Fibroblast of lung (primary cell): ENCODE measurements around the gene ZNF740. TPM values are rescaled to one million over a fixed set of nuclear protein-coding genes. Genes with fewer than 3 reads are reported as not detected.

Source experiments
- DNase-seq, 2 donors: peaks; one replicate each; pipeline versions ENCODE4 v3.0.0 to v3.0.0-alpha.2; 2010; ENCODE audit warnings: low read depth in 2 of 2
- H2AFZ ChIP-seq: 2 replicates; pipeline ENCODE4 v1.5.1; 2012; ENCODE audit warnings: low read length, control low read depth, inconsistent platforms
- H3K27ac ChIP-seq: 2 replicates; pipeline ENCODE4 v1.5.1; 2011; ENCODE audit warnings: low read length, control low read depth; ENCODE audit not compliant: insufficient read depth
- H3K27me3 ChIP-seq: 2 replicates; pipeline ENCODE4 v1.5.1; 2011; ENCODE audit warnings: mild to moderate bottlenecking, low read length; ENCODE audit not compliant: control insufficient read depth, insufficient read depth
- H3K36me3 ChIP-seq: 2 replicates; pipeline ENCODE4 v1.5.1; 2011; ENCODE audit warnings: low read length; ENCODE audit not compliant: control insufficient read depth, insufficient read depth
- H3K4me1 ChIP-seq: 2 replicates; pipeline ENCODE4 v1.5.1; 2011; ENCODE audit warnings: low read length; ENCODE audit not compliant: control insufficient read depth, insufficient read depth; ENCODE audit errors: extremely low read depth
- H3K4me2 ChIP-seq: 2 replicates; pipeline ENCODE4 v1.5.1; 2011; ENCODE audit warnings: low read length, control low read depth; ENCODE audit not compliant: insufficient read depth; ENCODE audit errors: extremely low read depth
- H3K4me3 ChIP-seq, 4 experiments: fragments of 200-600 bp in 1 of 4; sonication (generic) in 1 of 4; replicated peaks in 1 of 4; 2 replicates each; pipeline ENCODE4 v1.5.1; 2011 to 2016; ENCODE audit warnings: low read length in 4 of 4, low read depth in 3 of 4, mild to moderate bottlenecking in 3 of 4, control low read depth in 2 of 4, inconsistent platforms in 1 of 4, mixed read lengths in 1 of 4; ENCODE audit not compliant: insufficient read depth in 1 of 4; ENCODE audit errors: control extremely low read depth in 1 of 4
- H3K79me2 ChIP-seq: 2 replicates; pipeline ENCODE4 v1.5.1; 2012; ENCODE audit warnings: mild to moderate bottlenecking, low read length, inconsistent platforms; ENCODE audit not compliant: control insufficient read depth, insufficient read depth
- H3K9ac ChIP-seq: 2 replicates; pipeline ENCODE4 v1.5.1; 2011; ENCODE audit warnings: mild to moderate bottlenecking, low read length, control low read depth; ENCODE audit not compliant: insufficient read depth
- H3K9me3 ChIP-seq: 2 replicates; pipeline ENCODE4 v1.5.1; 2012; ENCODE audit warnings: low read depth, low read length; ENCODE audit not compliant: control insufficient read depth, insufficient read depth
- H4K20me1 ChIP-seq: 2 replicates; pipeline ENCODE4 v1.5.1; 2011; ENCODE audit warnings: low read length; ENCODE audit not compliant: control insufficient read depth, insufficient read depth; ENCODE audit errors: extremely low read depth
- CTCF ChIP-seq, 2 donors: IDR thresholded peaks in 1 of 2; conservative IDR thresholded peaks in 1 of 2; 1 replicate in 1 of 2; 2 replicates in 1 of 2; pipeline ENCODE4 v1.5.1; 2011 to 2012; ENCODE audit warnings: low read length in 2 of 2, control low read depth in 1 of 2, inconsistent platforms in 1 of 2, low read depth in 1 of 2, mild to moderate bottlenecking in 1 of 2
- EZH2 ChIP-seq: IDR thresholded peaks from 2 replicates; pipeline ENCODE4 v1.5.1; 2012; ENCODE audit warnings: low read length, control low read depth, mild to moderate bottlenecking; ENCODE audit errors: missing control alignments
- polyA plus RNA-seq, 2 donors: library from polyadenylated mRNA; depleted of rRNA in 1 of 2; stranded (reverse) in 1 of 2; unstranded in 1 of 2; fragments of >200 nt; gene quantifications; 2 replicates each; pipeline ENCODE4 v1.2.1, GENCODE V29; 2011 to 2012; ENCODE audit warnings: missing spikeins in 1 of 2
- total RNA-seq: library from RNA; depleted of rRNA; stranded (reverse); fragments of >200 nt; gene quantifications from 2 replicates; pipeline ENCODE4 v1.2.1, GENCODE V29; 2014

Gene ZNF740
- total and polyA plus RNA-seq, 2 donors (not counting 1 experiment from before 2014, with no cell fraction given), result 10.6 to 16.8 TPM

- H3K27me3 ChIP-seq, result no peaks in the 10 kb centered on the region
- H3K79me2 ChIP-seq, result peaks cover 43% of the 10 kb centered on the region
- TF ChIP-seq EZH2, result no peak
- TF ChIP-seq CTCF (conservative IDR thresholded peaks at IDR 0.05 in 1 of 2, IDR thresholded peaks at IDR 0.05 in 1 of 2; ENCODE audit: low read depth in 1 of 2, low read length in 2 of 2), result no peak
- H3K4me1 ChIP-seq, result peaks cover 41% of the 10 kb centered on the region
- H3K27ac ChIP-seq, result peak overlapping the region; percentile 78
- peak overlapping the region; percentile 30 for H2AFZ ChIP-seq
- H3K36me3 ChIP-seq, result peaks cover 9% of the 10 kb centered on the region
- peak overlapping the region; percentile 83 to 97 (median 92) for H3K4me3 ChIP-seq
- no peaks in the 10 kb centered on the region for H4K20me1 ChIP-seq
- DNase-seq, result peak; percentile 52 to 73
- peak overlapping the region; percentile 65 for H3K9ac ChIP-seq
- peak overlapping the region; percentile 76 for H3K4me2 ChIP-seq
- no peaks in the 10 kb centered on the region for H3K9me3 ChIP-seq
Measured at GRCh38 chr12:53219292-53219955, 38.9 kb downstream of the ZNF740 start.

DNA sequence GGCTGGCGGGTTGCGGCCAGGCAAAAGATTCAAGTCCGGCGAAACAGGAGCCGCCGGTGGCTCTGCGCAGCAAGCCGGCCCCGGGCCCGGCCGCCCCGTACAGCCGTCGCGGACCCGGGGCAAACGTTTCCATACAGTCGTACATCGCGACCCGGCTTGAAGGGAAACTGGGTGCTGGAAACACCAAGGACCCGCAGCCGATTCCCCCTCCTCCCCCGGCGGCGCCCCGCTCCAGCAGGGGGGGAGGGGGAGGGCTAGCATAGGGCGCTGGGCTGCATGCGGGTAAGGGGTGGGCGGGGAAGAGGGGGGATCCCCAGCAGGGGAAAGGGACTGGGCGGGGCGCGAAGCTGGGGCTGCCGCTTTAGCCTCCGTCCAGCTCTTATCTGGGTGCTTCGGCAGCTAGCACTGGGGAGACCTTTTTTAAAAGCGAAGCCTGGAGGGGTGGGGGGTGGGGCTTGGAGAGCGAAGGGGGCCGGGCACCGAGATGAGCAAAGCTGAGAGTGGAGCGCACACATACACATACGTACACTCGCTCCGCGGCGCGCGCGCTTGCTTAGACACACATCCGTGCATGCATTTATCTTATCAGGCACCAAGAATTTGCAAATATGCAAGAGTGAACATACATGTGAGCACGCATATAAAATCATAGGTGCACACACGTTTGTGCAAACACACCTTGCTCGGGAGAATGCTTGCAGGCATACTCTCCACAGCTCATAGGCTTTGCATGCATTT, 39.6 kb downstream of the ZNF740 start:
- Histone ChIP-seq H3K4me3 (peak overlapping the region; percentile 83 to 97 (median 92)), H2AFZ (peak overlapping the region; percentile 20), H4K20me1 (no peaks in the 10 kb centered on the region), H3K9me3 (no peaks in the 10 kb centered on the region), H3K4me1 (peaks cover 43% of the 10 kb centered on the region), H3K27me3 (no peaks in the 10 kb centered on the region), H3K79me2 (peaks cover 41% of the 10 kb centered on the region), H3K4me2 (peak overlapping the region; percentile 100), H3K27ac (peak overlapping the region; percentile 78), H3K9ac (peak overlapping the region; percentile 65), H3K36me3 (peaks cover 6% of the 10 kb centered on the region)
- TF ChIP-seq CTCF (conservative IDR thresholded peaks at IDR 0.05 in 1 of 2, IDR thresholded peaks at IDR 0.05 in 1 of 2; ENCODE audit: low read depth in 1 of 2, low read length in 2 of 2) (no peak), EZH2 (no peak)
- peak; percentile 81 to 82 for DNase-seq

GRCh38 chr12:53220694-53221202, 40.2 kb downstream of the ZNF740 start:
- peak overlapping the region; percentile 100 for H3K4me2 ChIP-seq
- H3K79me2 ChIP-seq, result peaks cover 35% of the 10 kb centered on the region
- H3K27me3 ChIP-seq, result no peaks in the 10 kb centered on the region
- H4K20me1 ChIP-seq, result no peaks in the 10 kb centered on the region
- H3K9ac ChIP-seq, result peak overlapping the region; percentile 76
- DNase-seq, result peak; percentile 92 to 96
- H2AFZ ChIP-seq, result peak overlapping the region; percentile 20
- H3K4me3 ChIP-seq, result peak overlapping the region; percentile 83 to 97 (median 92)
- H3K9me3 ChIP-seq, result no peaks in the 10 kb centered on the region
- H3K4me1 ChIP-seq, result peaks cover 43% of the 10 kb centered on the region
- H3K27ac ChIP-seq, result peak overlapping the region; percentile 97
- TF ChIP-seq EZH2, result no peak
- no peak for TF ChIP-seq CTCF (conservative IDR thresholded peaks at IDR 0.05 in 1 of 2, IDR thresholded peaks at IDR 0.05 in 1 of 2; ENCODE audit: low read depth in 1 of 2, low read length in 2 of 2)
- peaks cover 2% of the 10 kb centered on the region for H3K36me3 ChIP-seq
